ENCODE data around the gene CDYL2. TPM values are rescaled to one million over a fixed set of nuclear protein-coding genes. Genes with fewer than 3 reads are reported as not detected.
"Not testable (repeated sequence)": the region's sequence is repeated elsewhere in the genome, so short reads cannot be mapped to it uniquely, and the experiment has no call there.

The CDYL2 gene
- total and polyA plus RNA-seq, 11 donors = 0.80 to 8.6 (median 3.5) TPM

DNA sequence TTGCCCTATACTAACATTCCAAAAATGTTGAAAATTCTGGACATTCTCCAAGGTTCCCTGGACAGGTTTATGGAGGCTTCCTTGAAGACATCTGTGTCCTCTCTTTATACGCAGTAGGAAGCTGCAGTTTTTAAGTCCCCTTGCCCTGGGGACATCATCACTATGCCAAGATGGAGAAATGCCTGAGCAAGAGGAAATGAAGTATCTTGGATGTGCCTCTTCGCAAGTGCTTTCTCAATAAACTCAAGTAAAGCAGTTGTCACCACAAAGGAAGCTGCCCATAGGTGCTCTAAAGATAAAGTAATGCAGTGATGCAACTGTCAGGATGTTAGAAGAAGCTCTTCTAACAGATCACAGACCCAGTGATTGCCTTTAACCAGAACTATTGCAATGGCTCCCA, 71.0 kb downstream of the CDYL2 start:
- ATAC-seq (no peak), DNase-seq (no peak)
- intact Hi-C loops (cut with DNase I) = no loop called here
- H3K9me3 ChIP-seq = peaks cover 0 to 27% (median 7%) of the 10 kb centered on the region in 12 donors
- H3K4me1 ChIP-seq = no peaks in the 10 kb centered on the region
- no peak overlapping the region for H3K27ac ChIP-seq
- H3K27me3 ChIP-seq = no peaks in the 10 kb centered on the region
- no peak for TF ChIP-seq POLR2A (IDR thresholded peaks at IDR 0.05)
- no peak for TF ChIP-seq CTCF (IDR thresholded peaks at IDR 0.05)
- WGBS, 4 donors = 23 to 63% (median 24%) methylated on average over 2 of the region's 2 CpGs
- H3K36me3 ChIP-seq = no peaks in the 10 kb centered on the region
- H3K4me3 ChIP-seq = no peak overlapping the region

DNA sequence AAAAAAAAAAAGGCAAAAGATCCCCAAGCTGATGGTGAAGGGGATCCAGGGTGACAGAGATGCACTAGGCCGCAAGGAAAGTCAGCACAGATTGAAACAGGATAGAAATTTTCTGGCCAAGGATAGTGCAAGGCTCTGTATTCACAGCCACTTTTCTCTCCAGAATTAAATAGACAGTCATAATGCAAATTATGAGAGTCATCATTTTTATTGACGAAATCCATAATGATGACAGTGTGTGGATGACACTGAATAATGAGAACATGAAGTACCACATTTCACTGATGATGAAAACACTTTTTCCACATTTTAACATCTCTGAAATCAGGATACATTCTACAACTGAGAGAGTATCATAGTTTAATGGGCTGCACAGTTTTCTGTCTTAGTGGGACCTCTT, 72.5 kb downstream of the CDYL2 start:
- WGBS, 4 donors = 81 to 91% (median 86%) methylated on average over 2 of the region's 2 CpGs

DNA sequence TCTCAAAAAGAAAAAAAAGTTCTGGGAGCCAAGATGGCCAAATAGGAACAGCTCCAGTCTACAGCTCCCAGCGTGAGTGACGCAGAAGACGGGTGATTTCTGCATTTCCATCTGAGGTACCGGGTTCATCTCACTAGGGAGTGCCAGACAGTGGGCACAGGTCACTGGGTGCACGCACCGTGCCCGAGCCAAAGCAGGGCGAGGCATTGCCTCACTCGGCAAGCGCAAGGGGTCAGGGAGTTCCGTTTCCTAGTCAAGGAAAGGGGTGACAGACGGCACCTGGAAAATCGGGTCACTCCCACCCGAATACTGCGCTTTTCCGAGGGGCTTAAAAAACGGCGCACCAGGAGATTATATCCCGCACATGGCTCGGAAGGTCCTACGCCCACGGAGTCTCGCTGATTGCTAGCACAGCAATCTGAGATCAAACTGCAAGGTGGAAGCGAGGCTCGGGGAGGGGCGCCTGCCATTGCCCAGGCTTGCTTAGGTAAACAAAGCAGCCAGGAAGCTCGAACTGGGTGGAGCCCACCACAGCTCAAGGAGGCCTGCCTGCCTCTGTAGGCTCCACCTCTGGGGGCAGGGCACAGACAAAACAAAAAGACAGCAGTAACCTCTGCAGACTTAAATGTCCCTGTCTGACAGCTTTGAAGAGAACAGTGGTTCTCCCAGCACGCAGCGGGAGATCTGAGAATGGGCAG, 77.2 kb downstream of the CDYL2 start:
- H3K27ac ChIP-seq; H3K4me3 ChIP-seq; ATAC-seq; H3K36me3 ChIP-seq; intact Hi-C loops (cut with DNase I); H3K4me1 ChIP-seq; H3K27me3 ChIP-seq; DNase-seq: not testable (repeated sequence)
- WGBS, 4 donors = 90 to 96% (median 95%) methylated on average over 26 to 29 of the region's 29 CpGs
- H3K9me3 ChIP-seq = peaks cover 0 to 39% (median 15%) of the 10 kb centered on the region in 12 donors

More for the DNA sequence above, 72.5 kb downstream of the CDYL2 start:
- H3K4me3 ChIP-seq = no peak overlapping the region
- peaks cover 0 to 30% (median 7%) of the 10 kb centered on the region in 12 donors for H3K9me3 ChIP-seq
- DNase-seq (no peak), ATAC-seq (no peak)
- intact Hi-C loops (cut with DNase I) = no loop called here
- no peaks in the 10 kb centered on the region for H3K27me3 ChIP-seq
- no peaks in the 10 kb centered on the region for H3K36me3 ChIP-seq
- TF ChIP-seq POLR2A (IDR thresholded peaks at IDR 0.05) (no peak), CTCF (IDR thresholded peaks at IDR 0.05) (no peak)
- no peak overlapping the region for H3K27ac ChIP-seq
- no peaks in the 10 kb centered on the region for H3K4me1 ChIP-seq

- ATAC-seq = no peak
- Histone ChIP-seq H3K27ac (no peak overlapping the region), H3K4me1 (no peaks in the 10 kb centered on the region), H3K4me3 (no peak overlapping the region), H3K9me3 (peaks cover 0 to 27% (median 7%) of the 10 kb centered on the region in 12 donors), H3K36me3 (no peaks in the 10 kb centered on the region), H3K27me3 (no peaks in the 10 kb centered on the region)
- 89 to 93% (median 92%) methylated on average over 9 of the region's 9 CpGs for WGBS, 4 donors
- intact Hi-C loops (cut with DNase I) = no loop called here
- TF ChIP-seq CTCF (IDR thresholded peaks at IDR 0.05) = no peak
- TF ChIP-seq POLR2A (IDR thresholded peaks at IDR 0.05) = no peak
- no peak for DNase-seq
Observed at GRCh38 chr16:80725566-80726162, 78.7 kb downstream of the CDYL2 start.
